DOHH2 (cell line): ENCODE measurements around the gene G6PD.
"Not testable (repeated sequence)": the region's sequence is repeated elsewhere in the genome, so short reads cannot be mapped to it uniquely, and the experiment has no call there.

Experiments used
- H3F3A ChIP-seq: fragments of 200-600 bp; sonication (generic), shearing (Covaris generic); 2 replicates; pipeline ENCODE4 v1.6.0; 2016; ENCODE audit warnings: antibody characterized with exemption, mild to moderate bottlenecking; ENCODE audit not compliant: control insufficient read depth, insufficient read depth
- H3K27ac ChIP-seq: fragments of 200-600 bp; sonication (generic); 2 replicates; pipeline ENCODE4 v1.5.1; 2014; ENCODE audit warnings: low read depth, mild to moderate bottlenecking, low read length, moderate library complexity
- H3K27me3 ChIP-seq: fragments of 200-600 bp; sonication (generic); 2 replicates; pipeline ENCODE4 v1.6.1; 2014; ENCODE audit warnings: mild to moderate bottlenecking, low read length, mixed read lengths; ENCODE audit not compliant: control insufficient read depth
- H3K36me3 ChIP-seq: fragments of 200-600 bp; sonication (generic); 2 replicates; pipeline ENCODE4 v1.6.1; 2014; ENCODE audit warnings: mild to moderate bottlenecking, low read length, moderate library complexity, mixed read lengths; ENCODE audit not compliant: control insufficient read depth
- H3K4me1 ChIP-seq: fragments of 200-600 bp; sonication (generic); 2 replicates; pipeline ENCODE4 v1.6.1; 2014; ENCODE audit warnings: mild to moderate bottlenecking, low read length, mixed read lengths; ENCODE audit not compliant: control insufficient read depth
- H3K4me2 ChIP-seq: fragments of 200-600 bp; sonication (generic); 2 replicates; pipeline ENCODE4 v1.6.0; 2014; ENCODE audit warnings: mild to moderate bottlenecking, low read length, moderate library complexity
- H3K4me3 ChIP-seq: fragments of 200-600 bp; sonication (generic); 2 replicates; pipeline ENCODE4 v1.5.1; 2014; ENCODE audit warnings: mild to moderate bottlenecking, low read length, mixed read lengths
- H3K79me2 ChIP-seq: fragments of 200-600 bp; sonication (generic); 2 replicates; pipeline ENCODE4 v1.6.1; 2014; ENCODE audit warnings: mild to moderate bottlenecking, low read length, mixed read lengths; ENCODE audit not compliant: control insufficient read depth
- H3K9me2 ChIP-seq: fragments of 200-600 bp; sonication (generic); replicated peaks from 2 replicates; pipeline ENCODE4 v1.6.1; 2014; ENCODE audit warnings: mild to moderate bottlenecking, low read length, mixed read lengths; ENCODE audit not compliant: control insufficient read depth
- H3K9me3 ChIP-seq: fragments of 200-600 bp; sonication (generic); 2 replicates; pipeline ENCODE4 v1.6.1; 2014; ENCODE audit warnings: antibody characterized with exemption, low read length, mixed read lengths; ENCODE audit not compliant: control insufficient read depth, insufficient read depth
- H4K20me1 ChIP-seq: fragments of 200-600 bp; sonication (generic); 2 replicates; pipeline ENCODE4 v1.6.0; 2014; ENCODE audit warnings: low read depth, mild to moderate bottlenecking, antibody characterized with exemption, low read length, moderate library complexity; ENCODE audit not compliant: control insufficient read depth, insufficient read depth
- EZH2phosphoT487 ChIP-seq: fragments of 200-600 bp; sonication (generic); IDR thresholded peaks from 2 replicates; pipeline ENCODE4 v1.6.1; 2017; ENCODE audit warnings: borderline replicate concordance, mild to moderate bottlenecking, antibody characterized with exemption, low read length, moderate library complexity, mixed read lengths
- TF ChIP-seq, protein P1 (sequence below): fragments of 200-600 bp; sonication (generic); IDR thresholded peaks from one replicate; pipeline ENCODE4 v1.5.1; 2014; ENCODE audit warnings: antibody characterized with exemption, mild to moderate bottlenecking, low read depth, low read length; ENCODE audit not compliant: poor library complexity, severe bottlenecking

G6PD gene

DNA sequence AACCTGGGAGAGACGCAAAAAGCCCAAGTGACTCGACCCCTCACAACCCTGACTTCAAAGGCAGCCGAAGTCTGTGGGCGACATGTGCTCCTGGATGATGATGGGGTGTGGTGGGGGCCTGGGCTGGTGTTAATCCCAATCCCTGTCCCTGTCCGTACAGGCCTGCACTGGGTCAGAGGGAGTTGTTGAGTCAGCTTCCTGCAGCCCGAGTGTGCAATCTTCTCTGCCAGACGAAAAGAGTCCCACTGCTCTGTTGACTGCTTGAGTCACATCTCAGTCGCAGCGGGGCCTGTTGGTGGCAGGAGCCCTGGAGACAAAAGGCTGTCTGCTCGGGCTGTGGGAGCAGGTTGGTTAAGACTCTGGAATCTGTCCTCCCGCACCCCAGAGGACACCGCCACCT is 40.9 kb downstream of the G6PD start:
- Histone ChIP-seq H3K79me2 (no peaks in the 10 kb centered on the region), H3K4me1 (peaks cover 7% of the 10 kb centered on the region), H3K4me3 (no peak overlapping the region), H3K27me3 (no peaks in the 10 kb centered on the region), H3K9me3 (no peaks in the 10 kb centered on the region), H4K20me1 (no peaks in the 10 kb centered on the region), H3K4me2 (no peak overlapping the region), H3K9me2 (no peaks in the 10 kb centered on the region), H3K36me3 (peaks cover 16% of the 10 kb centered on the region; the same call in 1 of the 2 replicates), H3F3A (no peaks in the 10 kb centered on the region), H3K27ac (no peak overlapping the region)
- TF ChIP-seq, protein P1, sequence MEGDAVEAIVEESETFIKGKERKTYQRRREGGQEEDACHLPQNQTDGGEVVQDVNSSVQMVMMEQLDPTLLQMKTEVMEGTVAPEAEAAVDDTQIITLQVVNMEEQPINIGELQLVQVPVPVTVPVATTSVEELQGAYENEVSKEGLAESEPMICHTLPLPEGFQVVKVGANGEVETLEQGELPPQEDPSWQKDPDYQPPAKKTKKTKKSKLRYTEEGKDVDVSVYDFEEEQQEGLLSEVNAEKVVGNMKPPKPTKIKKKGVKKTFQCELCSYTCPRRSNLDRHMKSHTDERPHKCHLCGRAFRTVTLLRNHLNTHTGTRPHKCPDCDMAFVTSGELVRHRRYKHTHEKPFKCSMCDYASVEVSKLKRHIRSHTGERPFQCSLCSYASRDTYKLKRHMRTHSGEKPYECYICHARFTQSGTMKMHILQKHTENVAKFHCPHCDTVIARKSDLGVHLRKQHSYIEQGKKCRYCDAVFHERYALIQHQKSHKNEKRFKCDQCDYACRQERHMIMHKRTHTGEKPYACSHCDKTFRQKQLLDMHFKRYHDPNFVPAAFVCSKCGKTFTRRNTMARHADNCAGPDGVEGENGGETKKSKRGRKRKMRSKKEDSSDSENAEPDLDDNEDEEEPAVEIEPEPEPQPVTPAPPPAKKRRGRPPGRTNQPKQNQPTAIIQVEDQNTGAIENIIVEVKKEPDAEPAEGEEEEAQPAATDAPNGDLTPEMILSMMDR, result no peak
- no peak for TF ChIP-seq EZH2phosphoT487

DNA sequence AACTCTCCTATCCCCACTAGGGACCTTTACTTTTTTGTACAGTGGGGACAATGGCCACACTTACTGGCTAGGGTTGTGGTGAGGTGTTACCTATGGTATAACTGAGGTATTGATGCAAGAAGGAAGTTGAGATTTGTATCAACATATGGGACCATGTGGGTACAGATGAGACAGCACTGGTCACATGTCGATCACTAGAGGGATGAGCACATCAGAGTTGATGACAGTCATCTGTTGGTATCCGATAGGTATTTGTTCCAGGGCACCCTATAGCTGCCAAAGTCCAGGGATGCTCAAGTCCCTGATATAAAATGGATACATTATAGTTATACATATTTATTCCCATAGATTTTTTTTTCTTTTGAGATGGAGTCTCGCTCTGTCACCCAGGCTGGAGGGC is 43.7 kb downstream of the G6PD start:
- Histone ChIP-seq H3K4me2 (peak overlapping the region; percentile 5; the same call in 1 of the 2 replicates), H4K20me1 (no peaks in the 10 kb centered on the region), H3K36me3 (peaks cover 7% of the 10 kb centered on the region; the same call in 1 of the 2 replicates), H3K9me3 (no peaks in the 10 kb centered on the region), H3K4me1 (peaks cover 29% of the 10 kb centered on the region), H3K4me3 (no peak overlapping the region), H3F3A (peaks cover 11% of the 10 kb centered on the region), H3K27me3 (no peaks in the 10 kb centered on the region), H3K27ac (no peak overlapping the region), H3K9me2 (no peaks in the 10 kb centered on the region), H3K79me2 (no peaks in the 10 kb centered on the region)
- no peak for TF ChIP-seq EZH2phosphoT487
- TF ChIP-seq, protein P1, result no peak

DNA sequence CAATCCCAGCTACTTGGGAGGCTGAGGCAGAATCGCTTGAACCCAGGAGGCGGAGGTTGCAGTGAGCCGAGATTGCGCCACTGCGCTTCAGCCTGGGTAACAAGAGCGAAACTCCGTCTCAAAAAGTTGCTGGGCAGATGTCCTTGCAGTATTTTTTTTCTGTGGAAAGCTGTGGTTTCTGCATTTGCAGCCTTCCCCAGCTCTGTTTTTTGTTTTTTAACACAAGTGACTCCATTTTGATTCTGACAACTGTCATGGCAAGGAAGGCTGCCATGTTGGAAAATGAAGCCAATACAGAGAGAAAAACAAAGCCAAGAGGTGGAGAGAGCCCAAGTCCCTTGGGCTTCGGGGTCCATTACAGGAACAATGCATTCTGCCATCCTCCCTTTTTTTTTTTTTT is 44.5 kb downstream of the G6PD start:
- H3F3A ChIP-seq, result peaks cover 14% of the 10 kb centered on the region
- H3K4me1 ChIP-seq, result peaks cover 38% of the 10 kb centered on the region
- H4K20me1 ChIP-seq, result no peaks in the 10 kb centered on the region
- H3K4me3 ChIP-seq, result no peak overlapping the region
- no peaks in the 10 kb centered on the region for H3K9me2 ChIP-seq
- no peaks in the 10 kb centered on the region for H3K27me3 ChIP-seq
- TF ChIP-seq, protein P1, result no peak
- TF ChIP-seq EZH2phosphoT487, result no peak
- no peaks in the 10 kb centered on the region for H3K79me2 ChIP-seq
- H3K9me3 ChIP-seq, result no peaks in the 10 kb centered on the region
- H3K4me2 ChIP-seq, result no peak overlapping the region
- H3K36me3 ChIP-seq, result peaks cover 7% of the 10 kb centered on the region; the same call in 1 of the 2 replicates
- no peak overlapping the region for H3K27ac ChIP-seq

DNA sequence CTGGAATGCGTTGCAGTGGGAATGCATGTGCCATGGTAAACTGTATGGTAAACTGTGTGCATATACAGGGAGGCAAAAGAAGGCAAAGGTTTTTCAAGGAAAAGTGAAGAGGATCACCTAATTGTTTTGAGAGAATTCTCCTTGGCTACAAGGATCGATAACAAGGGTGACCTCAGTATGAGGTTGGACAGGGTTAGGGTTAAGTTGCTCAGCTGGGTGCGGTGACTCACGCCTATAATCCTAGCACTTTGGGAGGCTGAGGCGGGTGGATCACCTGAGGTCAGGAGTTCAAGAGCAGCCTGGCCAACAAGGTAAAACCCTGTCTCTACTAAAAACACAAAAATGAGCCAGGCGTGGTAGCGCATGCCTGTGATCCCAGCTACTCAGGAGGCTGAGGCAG is 45.2 kb downstream of the G6PD start:
- not testable (repeated sequence) for H3K36me3 ChIP-seq, H4K20me1 ChIP-seq, H3K9me2 ChIP-seq, H3K27ac ChIP-seq, H3K4me2 ChIP-seq, H3K27me3 ChIP-seq, H3K79me2 ChIP-seq, H3K9me3 ChIP-seq, H3K4me3 ChIP-seq
- Histone ChIP-seq H3F3A (peaks cover 17% of the 10 kb centered on the region), H3K4me1 (peaks cover 44% of the 10 kb centered on the region)

DNA sequence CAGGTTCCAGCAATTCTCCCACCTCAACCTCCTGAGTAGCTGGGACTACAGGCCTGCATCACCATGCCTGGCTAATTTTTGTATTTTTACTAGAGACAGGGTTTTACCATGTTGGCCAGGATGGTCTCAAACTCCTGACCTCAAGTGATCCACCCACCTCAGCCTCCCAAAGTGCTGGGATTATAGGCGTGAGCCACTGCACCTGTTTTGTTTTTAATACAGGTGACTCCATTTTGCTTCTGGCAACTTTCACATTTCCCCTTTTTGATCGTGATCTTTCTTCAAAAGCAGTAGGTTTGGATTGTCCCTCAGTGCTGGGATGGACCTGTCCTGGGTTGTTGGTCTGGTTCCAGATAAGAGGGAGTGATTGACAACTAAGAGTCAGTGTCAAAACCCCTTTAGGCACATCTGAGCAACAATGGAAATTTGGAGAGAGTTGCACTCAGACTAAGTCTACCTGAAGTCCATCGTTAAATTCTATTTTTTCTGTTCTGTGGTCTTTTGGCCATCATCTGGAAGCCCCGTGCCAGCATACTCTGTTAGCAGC is 50.0 kb downstream of the G6PD start:
- H3K36me3 ChIP-seq, H3K27me3 ChIP-seq, H3K79me2 ChIP-seq, H3K9me3 ChIP-seq, H3K9me2 ChIP-seq, H4K20me1 ChIP-seq: not testable (repeated sequence)
- peaks cover 17% of the 10 kb centered on the region for H3F3A ChIP-seq
- peak overlapping the region; percentile 89 for H3K27ac ChIP-seq
- peak overlapping the region; percentile 44 for H3K4me3 ChIP-seq
- peaks cover 58% of the 10 kb centered on the region for H3K4me1 ChIP-seq
- peak overlapping the region; percentile 66 for H3K4me2 ChIP-seq
